HG02870 (cell line): ENCODE results near the gene NCR3LG1.

Source experiments
- ATAC-seq: cut with Tn5 transposase; IDR thresholded peaks from one replicate; pipeline ENCODE4 v1.9.1; 2021; ENCODE audit warnings: mild to moderate bottlenecking, moderate library complexity; ENCODE audit not compliant: unreplicated experiment

NCR3LG1 gene

DNA sequence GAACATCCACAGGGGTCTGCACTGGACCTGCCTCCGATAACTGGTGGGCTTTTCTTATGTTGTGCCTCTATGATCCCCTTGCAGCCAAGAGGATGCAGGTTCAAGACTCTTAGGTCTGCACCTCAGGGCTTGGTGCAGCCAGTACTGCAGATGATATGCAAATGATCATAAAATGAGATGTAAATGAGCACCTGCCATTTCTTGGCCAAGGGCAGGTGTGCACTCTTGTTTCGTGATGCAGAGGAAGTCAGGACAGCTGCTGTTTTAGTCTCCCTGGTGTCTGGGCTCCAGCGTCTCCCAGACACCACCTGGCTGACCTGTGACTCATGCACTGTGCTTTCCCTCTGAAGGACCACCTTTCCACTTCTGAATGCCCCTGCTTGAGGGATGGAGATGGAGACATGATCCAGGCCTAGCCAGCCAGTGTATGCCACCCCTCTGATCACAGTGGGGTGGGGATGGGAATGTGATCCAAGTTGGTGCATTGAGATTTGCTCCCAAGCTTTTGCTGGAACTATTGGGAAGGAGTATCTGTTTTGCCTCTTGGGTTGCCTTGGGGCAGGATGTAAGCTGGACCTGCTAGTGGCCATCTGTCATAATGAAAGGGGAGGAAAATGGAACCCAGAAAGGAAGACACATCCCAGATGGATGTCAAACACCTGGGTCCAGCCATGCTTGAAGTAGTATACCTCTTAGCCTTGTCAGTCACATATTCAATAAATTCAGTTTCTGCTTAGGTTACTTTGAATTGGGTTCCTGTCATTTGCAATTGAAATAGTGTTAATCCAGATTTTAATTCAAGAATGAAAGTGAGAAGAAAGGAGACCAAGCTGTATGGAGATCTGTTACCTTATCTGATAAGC is 40.1 kb downstream of the NCR3LG1 start:
- no peak for ATAC-seq

DNA sequence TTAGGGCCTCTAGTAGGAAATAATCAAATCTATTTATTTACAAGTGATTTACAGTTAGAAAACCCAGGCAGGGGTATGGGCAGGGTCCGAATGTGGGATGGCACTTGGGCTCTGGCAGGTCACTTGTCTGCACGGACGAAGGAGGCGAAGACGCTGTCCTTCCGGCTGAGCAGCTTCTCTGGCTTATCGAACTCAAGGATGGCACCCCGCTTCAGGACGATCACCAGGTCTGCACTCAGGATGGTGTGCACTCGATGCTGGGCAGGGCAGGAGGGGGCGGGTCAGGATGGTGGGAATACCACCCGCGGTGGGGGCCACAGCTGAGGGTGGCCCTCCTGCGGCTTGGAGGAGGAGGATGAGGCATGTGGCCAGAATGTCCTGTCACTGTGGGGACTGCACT is 41.3 kb downstream of the NCR3LG1 start:
- ATAC-seq, result no peak

DNA sequence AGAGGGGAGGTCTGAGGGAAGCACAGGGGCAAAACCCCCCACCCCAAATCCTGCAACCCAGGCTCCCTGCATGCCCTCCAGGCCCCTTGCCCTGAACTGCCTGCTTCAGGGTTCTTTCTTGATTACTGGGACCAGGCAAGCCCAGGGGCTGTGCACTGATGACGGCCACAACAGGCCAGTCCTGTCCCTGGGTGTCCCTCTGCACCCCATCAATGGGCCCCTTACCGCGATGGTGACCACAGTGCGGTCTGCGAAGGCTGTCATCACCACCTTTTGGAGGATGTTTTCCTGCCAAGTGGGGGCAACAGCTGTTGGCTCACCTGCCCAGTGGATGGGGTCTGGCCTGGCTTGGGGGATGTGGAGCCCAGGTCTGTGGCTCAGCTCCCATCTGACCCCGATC is 41.9 kb downstream of the NCR3LG1 start:
- ATAC-seq, result no peak

DNA sequence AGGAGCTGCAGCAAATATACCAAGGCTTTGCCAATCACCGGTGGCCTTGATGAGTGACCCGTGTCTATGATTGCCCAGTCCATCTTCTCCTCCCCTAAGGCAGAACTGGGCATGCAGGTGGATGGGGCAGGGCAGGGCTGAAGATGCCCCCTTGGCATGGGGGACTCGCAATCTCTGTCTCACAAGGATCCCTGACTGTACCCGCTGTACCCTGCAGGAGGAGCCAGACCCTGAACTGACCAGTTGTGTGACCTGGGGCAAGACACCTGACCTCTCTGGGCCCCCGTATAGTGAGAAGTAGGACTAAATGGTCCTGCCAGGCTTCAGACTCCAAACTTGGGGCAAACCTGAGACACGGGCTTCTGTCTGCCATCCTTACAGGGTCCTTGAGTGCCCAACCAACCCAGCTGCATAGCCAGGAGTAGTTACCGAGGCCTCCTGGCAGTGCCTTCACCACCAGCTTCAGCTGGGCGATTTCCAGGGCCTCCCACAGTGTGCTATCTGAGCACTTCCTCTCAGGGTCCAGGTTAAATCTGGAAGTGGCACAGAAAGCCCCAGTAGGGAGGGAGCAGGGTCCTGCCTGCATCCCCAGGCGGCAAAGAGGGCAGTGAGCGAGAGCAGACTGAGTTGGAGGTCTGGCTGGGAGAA is 43.3 kb downstream of the NCR3LG1 start:
- ATAC-seq, result no peak

DNA sequence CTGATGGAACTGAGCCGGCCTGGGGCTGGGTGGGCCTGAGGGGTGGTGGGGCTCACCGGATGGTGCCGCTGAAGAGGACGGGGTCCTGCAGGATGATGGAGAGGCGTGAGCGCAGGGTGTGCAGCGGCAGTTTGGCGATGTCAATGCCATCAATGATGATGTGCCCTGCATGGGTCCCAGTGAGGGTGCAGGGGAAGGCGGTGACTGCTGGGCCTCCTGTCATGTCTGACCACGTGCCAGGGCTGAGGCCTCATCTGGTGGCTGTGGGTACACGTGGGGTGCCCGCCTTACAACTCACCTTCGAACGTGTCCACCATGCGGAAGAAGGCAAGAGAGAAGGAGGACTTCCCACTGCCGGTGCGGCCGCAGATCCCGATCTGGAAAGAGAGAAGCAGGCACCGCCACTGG is 44.0 kb downstream of the NCR3LG1 start:
- no peak for ATAC-seq

DNA sequence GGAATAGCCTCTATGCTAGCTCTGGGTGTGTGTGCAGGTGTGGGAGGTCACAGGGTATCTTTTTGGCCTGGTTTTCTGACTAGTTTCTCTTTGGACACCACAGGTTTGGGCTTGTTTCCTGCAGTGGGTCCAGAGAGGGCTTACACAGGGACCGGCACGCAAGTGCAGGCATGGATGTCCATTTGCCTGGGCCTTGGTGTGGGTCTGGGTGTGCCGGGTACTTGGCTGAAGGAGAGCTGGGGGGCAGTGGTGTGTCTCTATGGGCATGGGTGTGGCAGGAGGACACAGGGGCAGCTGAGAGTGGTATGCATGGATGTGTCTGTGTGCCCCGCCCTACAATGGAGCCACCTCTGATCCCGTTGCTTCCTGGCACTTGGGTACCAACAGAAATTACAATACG is 44.4 kb downstream of the NCR3LG1 start:
- ATAC-seq, result no peak

DNA sequence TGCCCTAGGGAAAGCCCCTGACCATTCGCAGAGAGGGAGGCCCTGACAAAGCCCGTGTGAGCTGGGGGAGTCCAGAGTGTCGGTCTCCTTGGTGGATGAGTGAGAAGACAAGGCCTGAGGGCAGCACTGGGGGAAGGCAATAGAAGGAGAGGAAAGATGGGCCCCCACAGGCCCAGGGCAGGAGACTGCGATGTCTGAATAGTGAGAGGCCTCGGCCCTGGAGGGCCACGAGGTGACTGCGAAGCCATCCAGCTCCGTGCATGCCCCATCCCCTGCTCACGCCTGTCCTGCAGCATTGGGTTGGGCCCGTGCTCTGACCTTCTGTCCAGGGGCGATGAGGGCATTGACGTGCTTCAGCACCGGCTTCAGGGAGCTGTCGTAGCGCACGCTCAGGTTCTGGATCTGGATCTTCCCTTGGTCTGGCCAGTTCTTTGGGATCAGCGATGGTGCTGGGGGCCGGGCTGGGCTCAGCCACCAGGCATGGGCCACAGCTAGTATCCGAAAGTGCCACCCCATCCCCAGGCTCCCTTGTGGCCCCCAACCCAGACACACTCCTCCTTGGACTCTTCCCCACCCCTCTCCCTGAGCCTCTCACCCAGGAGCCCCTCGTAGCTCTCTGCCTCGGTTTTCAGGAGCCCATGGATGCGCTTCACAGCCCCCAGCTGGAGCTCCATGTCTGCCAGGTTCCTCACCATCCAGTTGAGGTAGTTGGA is 45.2 kb downstream of the NCR3LG1 start:
- ATAC-seq, result no peak

DNA sequence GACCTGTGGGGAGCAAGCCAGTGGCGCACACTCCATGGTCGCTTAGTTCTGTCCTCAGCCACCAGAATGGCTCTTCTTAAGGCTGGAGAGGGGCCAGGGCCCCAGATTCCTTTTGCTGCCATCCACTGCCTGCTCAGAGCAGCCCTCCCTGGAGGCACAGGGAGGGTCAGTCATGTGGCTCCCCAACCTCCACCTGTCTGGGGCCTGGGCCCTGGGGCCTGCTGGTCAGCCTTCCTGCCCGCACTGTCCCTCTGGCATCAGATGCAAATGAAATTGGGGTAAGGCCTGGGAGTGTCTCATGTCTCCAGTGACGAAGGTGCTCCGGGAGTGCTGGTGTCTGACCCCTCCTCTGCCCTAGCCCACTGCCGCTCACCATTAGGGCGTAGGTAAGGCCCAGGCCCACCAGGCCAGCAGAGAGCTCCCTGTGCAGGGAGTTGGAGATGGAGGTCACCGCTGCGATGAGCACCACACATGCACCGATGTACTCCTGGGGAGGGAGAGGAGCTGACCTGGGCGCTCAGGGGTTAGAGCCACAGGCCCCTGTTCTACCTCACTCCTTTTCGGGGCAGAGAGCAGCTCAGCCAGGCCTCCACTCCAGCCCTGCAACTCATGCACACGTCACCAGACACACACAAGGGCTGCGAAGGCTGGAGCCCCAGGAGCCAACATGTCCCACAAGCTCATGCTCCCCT is 45.9 kb downstream of the NCR3LG1 start:
- no peak for ATAC-seq

DNA sequence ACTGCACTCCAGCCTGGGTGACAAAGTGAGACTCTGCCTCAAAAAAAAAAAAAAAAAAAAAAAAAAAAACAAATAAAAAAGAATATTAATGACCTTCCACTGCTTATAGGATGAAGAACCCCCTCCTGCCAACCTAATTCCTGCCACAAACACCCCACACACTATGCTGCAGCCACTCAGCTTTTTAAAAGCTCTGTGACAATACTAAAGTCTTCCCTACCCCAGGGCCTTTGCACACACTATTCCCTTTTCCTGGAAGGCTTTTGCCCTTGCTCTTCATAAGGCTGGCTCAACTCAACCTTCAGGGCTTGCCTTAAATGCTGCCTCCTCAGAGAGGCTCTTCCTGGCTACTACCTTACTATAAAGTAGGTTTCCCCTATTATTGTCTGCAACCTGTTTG is 47.6 kb downstream of the NCR3LG1 start:
- ATAC-seq, result no peak

DNA sequence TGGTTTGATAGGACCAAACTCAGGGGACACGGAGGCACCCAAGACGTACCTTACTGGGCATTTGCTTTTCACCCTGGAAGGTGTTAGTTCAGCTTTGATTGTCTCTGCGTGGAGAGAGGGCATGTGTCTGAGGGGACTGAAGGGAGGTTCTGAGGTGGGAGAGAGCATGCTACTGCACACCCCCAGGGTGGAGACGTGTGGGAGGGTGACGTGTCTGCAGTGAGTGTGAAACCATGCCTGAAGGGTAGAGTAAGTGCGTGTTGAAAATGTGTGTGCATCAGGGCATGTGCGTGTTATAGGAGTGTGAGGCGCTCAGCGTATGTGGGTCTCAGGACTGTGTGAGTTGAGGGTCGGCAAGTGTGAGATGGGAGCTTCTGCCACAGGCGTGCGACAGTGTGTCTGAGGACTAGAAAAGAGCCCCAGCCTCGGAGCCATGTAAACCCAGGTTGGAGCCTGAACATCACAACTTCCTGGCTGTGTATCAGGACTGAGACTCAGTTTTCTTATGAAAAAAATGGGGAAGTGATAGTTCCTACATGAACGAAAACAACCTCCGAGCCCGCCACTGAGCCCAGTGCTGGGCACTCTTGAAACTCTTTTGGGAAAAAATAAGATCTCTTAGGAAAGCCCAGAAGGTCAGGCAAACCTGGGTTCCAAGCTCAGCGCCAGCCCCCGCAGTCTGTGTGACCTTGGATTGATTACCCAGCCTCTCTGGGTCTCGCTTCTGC is 48.6 kb downstream of the NCR3LG1 start:
- no peak for ATAC-seq

DNA sequence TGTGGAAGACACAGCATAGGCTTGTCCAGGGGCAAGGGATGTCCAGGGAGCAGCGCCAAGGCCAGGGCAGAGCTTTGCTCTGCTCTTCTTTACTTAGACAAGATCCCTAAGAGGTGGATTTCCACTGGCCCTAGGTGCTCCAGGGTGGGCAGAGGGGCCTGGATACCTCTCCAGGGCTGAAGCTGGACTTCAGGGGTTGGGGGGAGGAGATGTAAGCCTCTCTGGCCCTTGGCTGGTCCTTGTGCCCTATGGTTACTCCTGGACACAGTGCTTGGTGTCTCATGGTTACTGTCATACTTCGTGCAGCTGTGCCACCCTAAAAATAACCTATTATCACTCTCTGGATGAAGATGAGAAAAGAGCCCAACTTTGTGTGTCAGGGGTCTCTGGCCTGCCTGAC is 49.7 kb downstream of the NCR3LG1 start:
- ATAC-seq, result no peak

DNA sequence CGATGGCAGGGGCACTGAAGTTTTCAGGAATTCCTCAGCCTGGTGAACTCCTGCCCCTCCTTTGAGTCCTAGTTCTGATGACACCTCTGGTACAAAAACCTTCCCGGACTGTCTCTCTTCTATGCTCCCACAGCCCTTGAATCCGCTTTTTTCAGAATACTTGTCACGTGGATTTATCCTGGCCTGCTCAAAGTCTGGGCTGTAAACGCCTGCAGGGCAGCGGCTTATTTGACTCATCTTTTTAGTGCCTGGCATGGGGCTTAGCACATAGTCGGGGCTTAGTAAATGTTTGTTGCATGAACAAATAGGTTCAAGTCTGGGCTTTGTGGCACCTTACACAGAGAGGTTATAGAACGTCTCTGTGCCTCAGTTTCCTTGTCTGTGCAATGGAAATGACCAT is 50.2 kb downstream of the NCR3LG1 start:
- ATAC-seq, result no peak

DNA sequence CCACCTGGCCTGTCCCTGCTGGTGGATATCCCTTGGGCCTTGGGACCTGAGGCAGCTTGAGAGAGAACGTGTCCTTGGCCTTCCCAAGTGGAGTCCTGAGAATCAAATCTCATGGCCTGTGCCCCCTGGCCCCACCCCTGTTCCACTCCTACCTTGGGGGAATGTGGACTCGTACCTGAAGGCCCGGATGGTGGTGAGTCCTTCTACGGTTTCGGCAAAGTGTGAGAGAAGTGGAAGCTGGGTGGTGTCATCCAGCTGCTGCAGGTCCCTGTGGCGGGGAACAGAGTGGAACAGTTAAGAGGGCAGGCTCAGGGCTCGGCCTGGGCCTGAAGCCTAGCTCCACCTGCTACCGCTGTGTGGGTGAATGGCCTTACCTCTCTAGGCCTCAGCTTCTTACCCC is 50.9 kb downstream of the NCR3LG1 start:
- no peak for ATAC-seq

DNA sequence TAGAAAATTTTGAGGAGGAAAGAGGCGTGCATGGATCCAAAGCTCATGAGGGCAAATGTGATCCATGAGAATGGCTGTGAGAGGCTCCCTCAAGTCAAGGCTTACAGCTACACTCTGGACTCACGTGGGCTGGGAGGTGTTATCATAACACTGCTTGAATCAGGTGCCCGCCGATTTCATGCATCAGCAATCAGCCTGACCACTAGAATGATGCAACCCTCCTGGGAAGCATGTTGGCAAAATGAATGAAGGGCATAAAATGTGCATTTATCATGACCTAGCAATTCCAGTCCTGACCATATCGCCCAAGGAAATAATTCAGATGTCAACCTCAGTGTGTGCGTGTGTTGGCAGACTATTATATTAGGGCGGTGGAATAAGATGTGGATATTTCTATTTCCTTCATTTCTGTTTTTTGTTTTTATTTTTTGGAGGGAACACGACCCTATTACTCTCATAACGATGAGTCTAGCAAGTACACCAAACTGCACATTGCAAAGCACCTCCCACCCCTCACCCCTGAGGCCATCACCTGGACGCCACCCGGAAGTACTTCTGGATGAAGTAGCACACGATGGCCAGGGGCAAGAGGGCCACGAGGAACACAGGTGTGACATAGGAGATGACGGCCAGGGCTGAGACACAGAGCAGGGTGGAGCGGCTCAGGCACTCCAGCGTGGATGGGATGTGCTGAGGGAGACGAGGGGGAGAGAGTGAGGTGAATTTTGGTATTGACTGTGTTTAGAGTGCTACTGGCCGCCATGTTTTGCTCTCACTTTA is 52.6 kb downstream of the NCR3LG1 start:
- no peak for ATAC-seq

DNA sequence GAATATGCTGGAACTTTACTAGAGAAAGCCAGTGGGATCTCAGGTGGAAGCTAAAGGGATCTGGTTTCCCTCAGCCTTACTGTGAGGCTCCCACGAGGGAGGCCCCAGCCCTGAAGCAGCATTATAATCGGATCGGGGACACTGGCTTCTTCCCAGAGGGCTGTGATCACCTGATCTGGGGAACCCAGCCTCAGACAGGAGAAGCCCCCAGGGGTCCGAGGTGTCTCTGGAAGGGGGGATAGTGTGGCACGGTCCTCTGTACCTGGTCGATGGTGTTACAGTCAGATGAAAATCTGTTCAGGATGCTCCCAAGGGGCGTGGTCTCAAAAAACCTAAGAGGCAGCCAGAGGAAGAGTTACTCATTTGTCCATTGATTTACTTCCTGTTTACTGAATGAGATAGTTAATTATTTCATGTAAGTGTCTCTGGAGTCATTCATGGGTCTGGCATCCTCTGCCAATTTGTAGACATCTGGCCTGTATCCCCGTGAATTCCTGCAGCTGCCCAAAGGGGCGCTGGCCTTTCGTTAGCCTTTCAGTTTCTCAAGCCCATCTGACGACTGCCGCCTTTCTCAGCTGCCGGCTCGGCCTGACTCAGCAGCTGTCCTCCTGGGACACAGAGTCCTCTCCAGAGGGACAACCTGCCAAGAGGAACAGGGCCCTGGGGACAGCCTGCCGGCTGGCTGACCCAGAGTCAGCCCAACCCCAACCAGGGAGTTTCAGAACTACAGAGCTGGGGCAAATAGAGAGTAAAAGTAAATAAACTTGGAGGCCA is 53.8 kb downstream of the NCR3LG1 start:
- ATAC-seq, result no peak

DNA sequence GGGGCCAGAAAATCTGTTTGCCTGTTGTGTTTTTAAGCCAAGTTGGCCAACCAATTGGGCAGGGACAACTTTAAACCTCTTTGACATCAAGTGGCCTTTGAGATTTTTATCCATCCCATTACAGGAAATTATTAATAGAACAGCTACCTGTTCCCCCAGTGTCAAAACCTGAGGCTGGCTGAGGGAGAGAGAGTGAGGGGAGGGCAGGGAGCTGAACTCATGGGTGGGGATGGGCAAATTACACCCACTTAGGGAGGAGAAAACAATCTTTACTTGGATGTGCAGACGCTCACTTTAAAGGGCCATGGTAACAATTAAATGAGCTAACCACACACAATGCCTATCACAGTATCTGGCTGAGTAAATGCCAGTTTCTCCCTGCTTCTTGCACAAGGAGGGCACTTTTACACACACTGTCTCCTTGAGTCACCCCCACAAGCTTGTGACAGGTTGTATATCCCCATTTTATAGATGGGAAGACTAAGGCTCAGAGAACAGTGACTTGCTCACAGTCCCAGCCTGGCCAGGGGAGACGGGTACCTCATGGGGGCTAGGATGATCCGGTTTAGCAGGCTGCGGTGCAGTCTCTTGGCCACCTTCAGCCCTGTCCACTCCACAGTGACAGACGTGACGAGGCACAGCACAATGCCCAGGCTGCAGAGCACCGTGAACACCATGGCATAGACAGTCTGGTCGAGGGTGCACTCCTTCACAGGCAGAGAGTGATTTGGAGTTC is 54.6 kb downstream of the NCR3LG1 start:
- no peak for ATAC-seq

DNA sequence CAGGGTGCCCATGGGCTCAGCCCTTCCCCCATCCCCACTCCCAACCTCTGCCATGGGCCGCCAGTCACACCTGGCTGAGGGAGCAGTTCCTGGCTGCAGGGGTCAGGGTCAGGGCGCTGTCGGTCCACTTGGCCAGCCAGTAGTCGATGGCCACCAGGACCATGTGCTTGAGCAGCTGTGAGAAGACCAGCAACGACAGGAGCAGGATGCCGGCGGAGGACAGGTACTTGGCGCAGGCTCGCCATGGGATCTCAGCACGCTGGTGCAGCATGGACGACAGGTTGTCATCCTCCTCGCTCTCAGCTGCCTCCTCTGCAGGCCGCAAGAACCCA is 55.2 kb downstream of the NCR3LG1 start:
- no peak for ATAC-seq

DNA sequence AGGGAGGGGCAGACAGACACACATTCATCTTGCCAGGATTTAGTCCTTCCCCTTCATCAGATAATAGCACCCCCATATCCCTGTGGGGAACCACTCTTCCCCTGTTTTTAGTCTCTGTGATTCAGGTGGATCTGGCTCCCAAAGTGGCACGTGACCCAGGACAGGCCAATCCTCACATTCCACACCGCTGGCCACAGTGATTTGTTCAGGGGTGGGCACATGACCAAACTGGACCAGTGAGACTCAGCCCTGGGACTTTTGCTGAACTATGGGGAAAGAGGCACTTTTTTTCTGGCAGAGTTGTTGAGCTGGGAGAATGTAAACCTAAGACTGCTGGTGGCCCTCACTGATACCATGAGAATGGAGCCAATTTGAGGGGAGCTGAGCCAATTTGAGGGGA is 56.0 kb downstream of the NCR3LG1 start:
- ATAC-seq, result no peak

DNA sequence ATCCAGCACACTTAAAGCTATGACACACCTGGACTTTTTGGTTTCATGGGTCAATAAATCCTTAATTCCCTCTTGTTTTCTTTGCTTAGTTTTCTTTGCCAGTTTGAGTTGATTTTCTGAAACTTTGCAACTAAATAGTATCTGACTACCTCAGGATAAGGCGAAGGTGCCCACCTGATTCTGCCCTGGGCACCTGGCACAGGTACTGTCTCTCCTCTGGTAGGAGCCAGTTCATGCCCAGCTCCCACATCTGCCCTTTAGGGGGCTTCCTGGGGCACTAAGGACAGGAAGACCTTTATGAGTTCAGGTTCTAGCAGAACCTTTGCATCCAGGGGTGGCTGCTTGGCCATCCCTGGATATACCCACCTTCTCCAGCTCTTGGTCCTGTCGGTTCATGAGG is 56.4 kb downstream of the NCR3LG1 start:
- ATAC-seq, result no peak
